Fibroblast of the aortic adventitia (primary cell): Measurements from ENCODE around the gene SERF2. TPM values are rescaled to one million over a fixed set of nuclear protein-coding genes. Genes with fewer than 3 reads are reported as not detected.

ENCODE experiments used
- DNase-seq: peaks from one replicate; pipeline ENCODE4 v3.0.0-alpha.2; 2010; ENCODE audit warnings: low read depth
- H3K4me3 ChIP-seq: 2 replicates; pipeline ENCODE4 v1.5.1; 2011; ENCODE audit warnings: low read depth, mild to moderate bottlenecking, control low read depth, low read length, moderate library complexity
- CTCF ChIP-seq: IDR thresholded peaks from 2 replicates; pipeline ENCODE4 v1.5.1; 2011; ENCODE audit warnings: mild to moderate bottlenecking, low read length, control low read depth, inconsistent platforms; ENCODE audit not compliant: insufficient read depth
- small RNA-seq: library from RNA; depleted of rRNA; stranded (forward); fragments of <200 nt; gene quantifications from one replicate; pipeline ENCODE3, GENCODE V24; 2012
- total RNA-seq: library from RNA; depleted of rRNA; stranded (reverse); fragments of >200 nt; gene quantifications from 2 replicates; pipeline ENCODE4 v1.2.3, GENCODE V29; 2012; ENCODE audit warnings: low replicate concordance

SERF2 gene
- total RNA-seq, 1 donor: 516 TPM

GRCh38 chr15:43845421-43845820 is 53.3 kb downstream of the SERF2 start:
- peak; percentile 37 for DNase-seq
- no peak for TF ChIP-seq CTCF
- H3K4me3 ChIP-seq: no peak overlapping the region

Small RNA genes within 50 kb of the gene (small RNA-seq; reads per million reads assigned to genes)
- gene MIR1282: not detected

Other genes starting within 250 kb of the SERF2 start
- gene PPIP5K1, start 202.1 kb upstream of the SERF2 start, total RNA-seq: 12.1 and 22.2 TPM in 2 replicates
- gene CKMT1B, start 198.3 kb upstream of the SERF2 start, total RNA-seq: not detected in 2 replicates
- gene STRC, start 173.5 kb upstream of the SERF2 start, total RNA-seq: 0.09 TPM in 1 of 2 replicates, not detected in the other
- gene CATSPER2, start 143.5 kb upstream of the SERF2 start, total RNA-seq: 1.5 and 2.4 TPM in 2 replicates
- not detected in 2 replicates for gene CKMT1A, start 98.5 kb upstream of the SERF2 start, total RNA-seq
- 172 and 180 TPM in 2 replicates for gene PDIA3, start 45.9 kb upstream of the SERF2 start, total RNA-seq
- 2.1 and 4.9 TPM in 2 replicates for gene ELL3, start 15.4 kb upstream of the SERF2 start, total RNA-seq
- 0.18 TPM in 1 of 2 replicates, not detected in the other for gene SERINC4, start 7.9 kb downstream of the SERF2 start, total RNA-seq
- 3.7 and 16.4 TPM in 2 replicates for gene HYPK, start 8.3 kb downstream of the SERF2 start, total RNA-seq
- gene MFAP1, start 32.4 kb downstream of the SERF2 start, total RNA-seq: 24.2 and 57.5 TPM in 2 replicates
- gene WDR76, start 34.7 kb downstream of the SERF2 start, total RNA-seq: 2.9 and 58.2 TPM in 2 replicates